Natural killer cell (primary cell): Measurements from ENCODE around the gene CDK11B. TPM values are rescaled to one million over a fixed set of nuclear protein-coding genes. Genes with fewer than 3 reads are reported as not detected.

ENCODE experiments used
- ATAC-seq, 3 donors: fragments of 150-1000 bp in 2 of 3; fragments of 200-7000 bp in 1 of 3; cut with Tn5 transposase; 1 replicate in 1 of 3; 2 replicates in 2 of 3; pipeline ENCODE4 v1.10.0; 2021; ENCODE audit warnings: mild to moderate bottlenecking in 2 of 3, moderate library complexity in 2 of 3
- DNase-seq, 2 donors: peaks; one replicate each; pipeline versions ENCODE4 v3.0.0 to v3.0.0-alpha.2; 2013 to 2021; ENCODE audit warnings: mixed read lengths in 1 of 2
- H3K27ac ChIP-seq: one replicate; pipeline ENCODE4 v1.5.1; 2013; ENCODE audit warnings: mild to moderate bottlenecking, low read length
- H3K27me3 ChIP-seq: one replicate; pipeline ENCODE4 v1.6.1; 2013; ENCODE audit warnings: low read length; ENCODE audit not compliant: control insufficient read depth, insufficient read depth
- H3K36me3 ChIP-seq: one replicate; pipeline ENCODE4 v1.6.1; 2013; ENCODE audit warnings: low read length; ENCODE audit not compliant: control insufficient read depth, insufficient read depth
- H3K4me1 ChIP-seq: one replicate; pipeline ENCODE4 v1.6.1; 2013; ENCODE audit warnings: low read length; ENCODE audit not compliant: control insufficient read depth, insufficient read depth
- H3K4me3 ChIP-seq: one replicate; pipeline ENCODE4 v1.5.1; 2013; ENCODE audit warnings: low read length
- H3K9me3 ChIP-seq: one replicate; pipeline ENCODE4 v1.6.1; 2013; ENCODE audit warnings: low read length; ENCODE audit not compliant: control insufficient read depth, insufficient read depth
- H3K27ac Mint-ChIP-seq, 2 donors: one replicate each; pipeline ENCODE4 v1.8.0; 2022; ENCODE audit warnings: mild to moderate bottlenecking in 2 of 2, mixed read lengths in 2 of 2, moderate library complexity in 1 of 2
- H3K27me3 Mint-ChIP-seq, 2 donors: one replicate each; pipeline ENCODE4 v1.8.0; 2022; ENCODE audit warnings: low read depth in 2 of 2, mixed read lengths in 2 of 2
- H3K36me3 Mint-ChIP-seq: one replicate; pipeline ENCODE4 v1.8.0; 2022; ENCODE audit warnings: mixed read lengths
- H3K4me1 Mint-ChIP-seq, 2 donors: one replicate each; pipeline ENCODE4 v1.8.0; 2022; ENCODE audit warnings: mixed read lengths in 2 of 2
- H3K4me3 Mint-ChIP-seq: one replicate; pipeline ENCODE4 v1.8.0; 2022; ENCODE audit warnings: mild to moderate bottlenecking, moderate library complexity, mixed read lengths
- H3K9me3 Mint-ChIP-seq, 2 donors: one replicate each; pipeline ENCODE4 v1.8.0; 2022; ENCODE audit warnings: mixed read lengths in 2 of 2
- WGBS: methylation state at CpG from one replicate; pipeline ENCODE4 v1.1.7; 2013; ENCODE audit warnings: missing lambda C conversion rate; ENCODE audit not compliant: insufficient coverage; 5-methylcytosine and 5-hydroxymethylcytosine counted together
- intact Hi-C: fragments of 100-400 bp; cut with micrococcal nuclease; formaldehyde crosslinking; loops from one replicate; pipeline ENCODE4 v1.14.2; 2022
- total RNA-seq, 4 donors: library from RNA; stranded (reverse); fragments of 120-200 nt in 1 of 4; gene quantifications; one replicate each; pipeline versions ENCODE4 v1.2.3 to v1.2.4, GENCODE V29; 2013 to 2022
- TF ChIP-seq, protein P1 (sequence below): fragments of 200-600 bp; IDR thresholded peaks from one replicate; pipeline ENCODE4 v1.8.0; 2022; ENCODE audit warnings: antibody characterized with exemption

Gene CDK11B
- total RNA-seq, 3 donors from 2014 or later (not counting 1 experiment from before 2014, with no cell fraction given): 49.6 to 65.9 (median 50.2) TPM

DNA sequence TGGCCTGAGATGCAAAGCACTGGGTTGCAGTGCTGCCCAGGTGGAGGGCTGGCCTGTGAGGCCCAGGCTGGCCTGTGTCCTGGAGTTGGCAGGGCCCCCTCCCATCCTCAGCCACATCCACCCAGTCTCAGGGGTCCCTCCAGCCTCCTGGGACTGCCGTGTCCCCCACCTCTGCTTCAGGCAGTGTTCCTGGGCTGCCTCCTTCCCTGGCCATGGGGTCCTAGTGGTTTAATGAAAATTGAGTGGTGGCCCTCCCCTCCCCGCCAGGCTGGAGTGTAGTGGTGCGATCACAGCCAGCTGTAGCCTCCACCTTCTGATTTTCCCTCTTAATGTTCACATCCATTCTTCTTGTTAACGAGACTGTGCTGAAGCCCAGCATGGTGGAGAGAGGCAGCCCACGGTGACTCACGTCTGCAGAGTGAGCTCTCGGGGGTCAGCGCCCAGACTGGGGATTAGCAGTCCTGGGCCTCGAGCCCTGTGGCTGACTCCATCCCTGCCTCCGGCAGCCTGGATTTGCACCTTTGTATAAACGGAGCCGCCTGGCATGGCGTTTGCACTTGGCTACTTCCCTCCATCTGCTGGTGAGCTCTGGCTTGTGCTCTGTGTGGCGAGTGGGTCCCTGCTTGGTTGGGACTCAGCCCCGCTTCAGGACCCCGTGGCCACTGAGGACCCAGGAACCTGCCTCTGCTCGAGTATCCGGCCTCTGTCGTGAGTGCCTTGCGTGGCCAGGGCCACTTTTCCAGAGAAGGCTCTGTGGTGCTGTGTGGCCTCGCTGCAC, 36.6 kb downstream of the CDK11B start:
- intact Hi-C loops: no loop called here
- TF ChIP-seq, protein P1, sequence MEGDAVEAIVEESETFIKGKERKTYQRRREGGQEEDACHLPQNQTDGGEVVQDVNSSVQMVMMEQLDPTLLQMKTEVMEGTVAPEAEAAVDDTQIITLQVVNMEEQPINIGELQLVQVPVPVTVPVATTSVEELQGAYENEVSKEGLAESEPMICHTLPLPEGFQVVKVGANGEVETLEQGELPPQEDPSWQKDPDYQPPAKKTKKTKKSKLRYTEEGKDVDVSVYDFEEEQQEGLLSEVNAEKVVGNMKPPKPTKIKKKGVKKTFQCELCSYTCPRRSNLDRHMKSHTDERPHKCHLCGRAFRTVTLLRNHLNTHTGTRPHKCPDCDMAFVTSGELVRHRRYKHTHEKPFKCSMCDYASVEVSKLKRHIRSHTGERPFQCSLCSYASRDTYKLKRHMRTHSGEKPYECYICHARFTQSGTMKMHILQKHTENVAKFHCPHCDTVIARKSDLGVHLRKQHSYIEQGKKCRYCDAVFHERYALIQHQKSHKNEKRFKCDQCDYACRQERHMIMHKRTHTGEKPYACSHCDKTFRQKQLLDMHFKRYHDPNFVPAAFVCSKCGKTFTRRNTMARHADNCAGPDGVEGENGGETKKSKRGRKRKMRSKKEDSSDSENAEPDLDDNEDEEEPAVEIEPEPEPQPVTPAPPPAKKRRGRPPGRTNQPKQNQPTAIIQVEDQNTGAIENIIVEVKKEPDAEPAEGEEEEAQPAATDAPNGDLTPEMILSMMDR: no peak
- no peaks in the 10 kb centered on the region for H3K9me3 Mint-ChIP-seq
- Histone ChIP-seq H3K27ac (no peak overlapping the region), H3K27me3 (no peaks in the 10 kb centered on the region), H3K36me3 (no peaks in the 10 kb centered on the region), H3K9me3 (no peaks in the 10 kb centered on the region), H3K4me3 (no peak overlapping the region), H3K4me1 (peaks cover 38% of the 10 kb centered on the region)
- no peak overlapping the region for H3K27ac Mint-ChIP-seq
- H3K36me3 Mint-ChIP-seq: no peaks in the 10 kb centered on the region
- WGBS: 91% methylated on average over 20 of the region's 21 CpGs
- DNase-seq (no peak), ATAC-seq (no peak)
- H3K27me3 Mint-ChIP-seq: no peaks in the 10 kb centered on the region
- H3K4me3 Mint-ChIP-seq: no peak overlapping the region
- H3K4me1 Mint-ChIP-seq: peaks cover 11 to 22% of the 10 kb centered on the region in 2 donors

DNA sequence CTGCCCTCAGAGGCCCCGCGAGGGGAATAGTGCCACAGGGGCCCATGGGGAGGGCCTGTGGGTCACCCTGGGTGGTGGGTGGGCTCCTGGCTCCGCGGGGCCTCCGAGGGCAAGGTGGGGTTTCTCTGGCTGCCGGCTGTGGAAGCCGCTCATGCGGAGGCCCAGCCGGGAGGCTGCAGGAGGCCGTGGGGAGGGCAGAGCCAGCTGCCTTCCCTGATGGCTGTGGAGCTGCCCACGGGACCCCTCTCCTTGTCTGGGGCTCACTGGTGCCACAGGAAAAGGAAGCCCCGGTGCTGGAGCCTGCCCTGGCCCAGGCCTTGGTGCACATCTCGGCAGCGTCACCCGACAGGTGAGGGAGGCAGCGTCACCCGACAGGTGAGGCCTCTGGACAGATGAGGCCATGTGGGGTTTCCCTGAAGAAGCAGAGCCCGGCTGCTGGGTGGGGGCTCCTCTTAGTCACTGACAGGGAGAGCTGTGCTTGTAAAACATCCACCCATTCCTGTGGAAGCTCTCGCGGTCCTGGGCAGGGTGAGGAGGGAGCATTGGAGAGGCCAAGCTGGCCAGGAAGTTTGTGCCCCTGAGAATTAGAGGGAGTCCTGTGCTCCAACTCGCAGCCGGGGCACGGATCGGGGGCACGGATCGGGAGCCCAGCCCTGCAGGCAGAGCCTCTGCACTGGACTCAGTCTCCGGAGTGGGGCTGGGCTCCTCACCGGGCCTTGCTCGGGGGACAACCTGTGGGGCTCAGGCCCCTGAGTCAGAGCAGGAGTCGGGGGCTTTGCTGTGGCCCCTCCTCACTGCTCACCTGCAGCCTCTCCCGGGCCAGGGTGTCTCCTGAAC, 37.4 kb downstream of the CDK11B start:
- H3K27ac Mint-ChIP-seq: no peak overlapping the region
- intact Hi-C loops: no loop called here
- TF ChIP-seq, protein P1: no peak
- no peaks in the 10 kb centered on the region for H3K27me3 Mint-ChIP-seq
- no peaks in the 10 kb centered on the region for H3K9me3 ChIP-seq
- 92% methylated on average over 31 of the region's 31 CpGs for WGBS
- peaks cover 40% of the 10 kb centered on the region for H3K4me1 ChIP-seq
- no peak overlapping the region for H3K4me3 ChIP-seq
- H3K27ac ChIP-seq: no peak overlapping the region
- H3K36me3 ChIP-seq: no peaks in the 10 kb centered on the region
- H3K4me1 Mint-ChIP-seq: peaks cover 14 to 22% of the 10 kb centered on the region in 2 donors
- ATAC-seq (no peak), DNase-seq (no peak)
- no peak overlapping the region for H3K4me3 Mint-ChIP-seq
- H3K27me3 ChIP-seq: no peaks in the 10 kb centered on the region
- H3K9me3 Mint-ChIP-seq: no peaks in the 10 kb centered on the region
- no peaks in the 10 kb centered on the region for H3K36me3 Mint-ChIP-seq

DNA sequence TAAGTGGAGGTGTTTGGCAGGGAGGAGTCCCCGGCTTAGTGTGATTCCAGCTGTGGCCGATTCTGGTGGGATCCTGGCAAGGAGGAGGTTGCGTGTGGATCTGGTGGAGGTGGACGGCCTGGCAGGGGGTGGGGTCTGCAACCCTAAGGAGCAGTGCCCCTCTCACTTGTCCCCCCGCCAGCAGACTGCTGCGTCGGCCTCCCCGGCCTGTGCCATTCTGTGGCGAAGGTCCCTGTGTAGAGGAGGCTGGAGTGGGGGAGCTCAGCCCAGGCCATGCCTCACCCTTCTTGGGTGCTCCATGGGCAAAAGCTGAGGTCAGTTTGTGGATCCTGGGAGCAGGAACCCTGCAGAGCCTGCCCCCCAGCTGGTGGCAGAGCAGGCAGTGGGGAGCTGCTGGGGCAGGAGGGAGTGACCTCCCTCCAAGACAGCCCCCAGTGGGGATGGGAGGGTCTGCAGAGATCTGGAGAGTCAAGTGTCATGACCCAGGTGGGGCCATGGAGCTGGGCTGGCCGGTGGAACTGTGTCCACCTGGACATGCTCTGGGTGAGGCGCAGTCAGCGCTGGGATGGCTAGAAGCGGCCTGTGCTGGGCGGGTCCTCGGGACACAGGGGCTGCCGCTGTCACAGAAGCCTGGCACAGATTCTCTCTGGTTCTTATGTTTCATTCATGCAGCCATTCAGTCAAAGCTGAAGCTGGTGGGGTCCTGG, 38.2 kb downstream of the CDK11B start:
- 94% methylated on average over 16 of the region's 16 CpGs for WGBS
- Histone ChIP-seq H3K27ac (no peak overlapping the region), H3K4me1 (peaks cover 34% of the 10 kb centered on the region), H3K36me3 (no peaks in the 10 kb centered on the region), H3K9me3 (no peaks in the 10 kb centered on the region), H3K27me3 (no peaks in the 10 kb centered on the region), H3K4me3 (no peak overlapping the region)
- H3K4me1 Mint-ChIP-seq: peaks cover 14 to 17% of the 10 kb centered on the region in 2 donors
- TF ChIP-seq, protein P1: no peak
- ATAC-seq (no peak), DNase-seq (no peak)
- no peak overlapping the region for H3K27ac Mint-ChIP-seq
- H3K36me3 Mint-ChIP-seq: no peaks in the 10 kb centered on the region
- intact Hi-C loops: no loop called here
- no peaks in the 10 kb centered on the region for H3K27me3 Mint-ChIP-seq
- no peaks in the 10 kb centered on the region for H3K9me3 Mint-ChIP-seq
- no peak overlapping the region for H3K4me3 Mint-ChIP-seq
